22Rv1 (cell line): ENCODE results near the gene PNPLA6.

Experiments
- H3K27ac ChIP-seq: fragments of 450-650 bp; 2 replicates; pipeline ENCODE4 v1.5.1; 2017
- ZFX ChIP-seq: fragments of 450-650 bp; IDR thresholded peaks from 2 replicates; pipeline ENCODE4 v1.6.1; 2017; ENCODE audit warnings: antibody characterized with exemption, borderline replicate concordance
- TF ChIP-seq, protein P1 (sequence below): fragments of 450-650 bp; IDR thresholded peaks from 2 replicates; pipeline ENCODE4 v1.5.1; 2017; ENCODE audit warnings: mild to moderate bottlenecking

The PNPLA6 gene

DNA sequence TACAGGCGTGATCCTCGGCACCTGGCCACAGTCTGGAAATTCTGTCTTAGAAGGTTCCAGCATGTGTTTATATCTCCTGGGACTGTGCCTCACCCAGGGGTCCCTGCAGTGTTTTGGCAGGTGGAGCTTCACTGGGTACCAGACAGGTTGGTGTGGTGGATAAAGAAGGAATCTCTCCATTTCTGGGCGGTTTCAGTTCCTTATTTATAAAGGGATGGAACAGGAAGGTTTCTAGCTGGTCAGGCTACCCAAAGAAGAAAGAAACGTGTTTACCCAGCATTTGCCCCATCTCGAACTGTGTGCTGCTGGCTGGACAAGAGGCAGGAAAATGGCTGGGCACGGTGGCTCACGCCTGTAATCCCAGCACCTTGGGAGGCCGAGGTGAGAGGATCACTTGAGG, 9.8 kb downstream of the PNPLA6 start:
- no peak overlapping the region for H3K27ac ChIP-seq
- TF ChIP-seq, protein P1, sequence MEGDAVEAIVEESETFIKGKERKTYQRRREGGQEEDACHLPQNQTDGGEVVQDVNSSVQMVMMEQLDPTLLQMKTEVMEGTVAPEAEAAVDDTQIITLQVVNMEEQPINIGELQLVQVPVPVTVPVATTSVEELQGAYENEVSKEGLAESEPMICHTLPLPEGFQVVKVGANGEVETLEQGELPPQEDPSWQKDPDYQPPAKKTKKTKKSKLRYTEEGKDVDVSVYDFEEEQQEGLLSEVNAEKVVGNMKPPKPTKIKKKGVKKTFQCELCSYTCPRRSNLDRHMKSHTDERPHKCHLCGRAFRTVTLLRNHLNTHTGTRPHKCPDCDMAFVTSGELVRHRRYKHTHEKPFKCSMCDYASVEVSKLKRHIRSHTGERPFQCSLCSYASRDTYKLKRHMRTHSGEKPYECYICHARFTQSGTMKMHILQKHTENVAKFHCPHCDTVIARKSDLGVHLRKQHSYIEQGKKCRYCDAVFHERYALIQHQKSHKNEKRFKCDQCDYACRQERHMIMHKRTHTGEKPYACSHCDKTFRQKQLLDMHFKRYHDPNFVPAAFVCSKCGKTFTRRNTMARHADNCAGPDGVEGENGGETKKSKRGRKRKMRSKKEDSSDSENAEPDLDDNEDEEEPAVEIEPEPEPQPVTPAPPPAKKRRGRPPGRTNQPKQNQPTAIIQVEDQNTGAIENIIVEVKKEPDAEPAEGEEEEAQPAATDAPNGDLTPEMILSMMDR, result no peak
- TF ChIP-seq ZFX, result no peak

DNA sequence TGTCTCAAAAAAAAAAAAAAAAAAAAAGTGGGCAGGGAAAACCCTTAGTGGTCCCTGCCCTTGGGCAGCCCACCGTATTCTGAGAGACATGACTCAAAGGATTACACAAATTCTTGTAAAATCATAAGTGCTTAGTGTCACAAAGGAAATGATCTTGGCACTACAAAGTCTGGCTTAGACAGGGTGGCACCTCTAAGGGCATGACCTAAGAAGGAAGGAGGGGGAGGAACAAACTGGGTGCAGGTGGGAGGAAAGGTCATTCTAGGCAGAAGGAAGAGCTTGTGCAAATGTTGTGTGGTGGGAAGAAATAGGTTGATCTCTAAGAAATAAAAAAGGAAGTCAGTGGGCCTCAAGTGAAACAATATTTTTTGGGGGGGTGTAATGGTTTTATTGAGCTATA, 10.4 kb downstream of the PNPLA6 start:
- no peak for TF ChIP-seq ZFX
- TF ChIP-seq, protein P1, result no peak
- no peak overlapping the region for H3K27ac ChIP-seq

DNA sequence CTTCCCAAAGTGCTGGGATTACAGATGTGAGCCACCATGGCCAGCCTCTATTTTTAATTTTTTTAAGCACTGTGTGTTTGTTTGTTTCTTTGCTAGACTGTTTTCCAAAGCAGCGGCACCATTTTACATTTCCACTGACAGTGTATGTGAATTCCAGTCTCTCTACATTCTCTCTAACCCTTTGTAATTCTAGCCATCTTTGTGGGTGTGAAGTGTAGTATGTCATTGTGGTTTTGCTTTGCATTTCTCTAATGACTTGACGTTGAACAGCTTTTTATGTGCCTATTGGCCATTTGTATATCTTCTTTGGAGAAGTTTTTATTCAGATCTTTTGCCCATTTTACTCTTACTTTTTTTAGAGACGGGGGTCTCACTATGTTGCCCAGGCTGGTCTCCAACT, 11.6 kb downstream of the PNPLA6 start:
- TF ChIP-seq ZFX, result no peak
- TF ChIP-seq, protein P1, result no peak
- no peak overlapping the region for H3K27ac ChIP-seq

DNA sequence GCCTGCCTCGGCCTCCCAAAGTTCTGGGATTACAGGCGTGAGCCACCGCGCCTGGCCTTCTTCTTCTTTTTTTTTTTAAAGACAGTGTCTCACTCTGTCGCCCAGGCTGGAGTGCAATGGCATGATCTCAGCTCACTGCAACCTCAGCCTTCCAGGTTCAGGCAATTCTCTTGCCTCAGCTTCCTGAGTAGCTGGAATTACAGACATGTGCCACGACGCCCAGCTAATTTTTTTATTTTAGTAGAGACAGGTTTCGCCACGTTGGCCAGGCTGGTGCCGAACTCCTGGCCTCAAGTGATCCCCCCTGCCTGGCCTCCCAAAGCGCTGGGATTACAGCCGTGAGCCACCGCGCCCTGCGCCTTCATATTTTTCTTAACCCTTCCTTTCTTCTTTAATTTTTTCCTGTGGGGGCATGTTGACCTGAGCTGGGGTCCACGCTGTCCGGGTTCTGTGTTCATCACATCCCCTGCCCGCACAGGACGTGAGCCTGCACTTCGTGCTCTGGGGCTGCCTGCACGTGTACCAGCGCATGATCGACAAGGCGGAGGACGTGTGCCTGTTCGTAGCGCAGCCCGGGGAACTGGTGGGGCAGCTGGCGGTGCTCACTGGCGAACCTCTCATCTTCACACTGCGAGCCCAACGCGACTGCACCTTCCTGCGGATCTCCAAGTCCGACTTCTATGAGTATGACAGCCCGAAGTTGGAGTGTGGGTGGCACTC, 14.1 kb downstream of the PNPLA6 start:
- TF ChIP-seq ZFX, result no peak
- TF ChIP-seq, protein P1, result no peak
- H3K27ac ChIP-seq, result no peak overlapping the region

DNA sequence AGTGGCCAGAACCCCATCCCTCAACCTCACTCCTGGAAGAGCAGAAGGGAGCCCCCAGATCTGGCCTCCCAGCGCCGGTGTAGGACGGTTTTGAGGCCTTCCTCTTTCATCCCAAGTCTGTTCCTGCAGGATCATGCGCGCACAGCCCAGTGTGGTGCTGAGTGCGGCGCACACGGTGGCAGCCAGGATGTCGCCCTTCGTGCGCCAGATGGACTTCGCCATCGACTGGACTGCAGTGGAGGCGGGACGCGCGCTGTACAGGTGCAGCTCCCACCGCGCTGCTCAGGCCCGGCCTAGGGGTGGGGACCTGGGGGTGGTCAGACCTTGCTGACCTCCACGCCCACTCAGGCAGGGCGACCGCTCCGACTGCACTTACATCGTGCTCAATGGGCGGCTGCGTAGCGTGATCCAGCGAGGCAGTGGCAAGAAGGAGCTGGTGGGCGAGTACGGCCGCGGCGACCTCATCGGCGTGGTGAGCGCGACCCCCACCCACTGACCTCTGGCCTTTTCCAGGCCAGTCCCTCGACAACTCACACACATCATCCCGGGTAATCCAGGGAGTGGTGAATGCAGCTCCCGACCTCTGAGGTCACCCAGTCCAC, 14.8 kb downstream of the PNPLA6 start:
- TF ChIP-seq, protein P1, result no peak
- no peak for TF ChIP-seq ZFX
- no peak overlapping the region for H3K27ac ChIP-seq

DNA sequence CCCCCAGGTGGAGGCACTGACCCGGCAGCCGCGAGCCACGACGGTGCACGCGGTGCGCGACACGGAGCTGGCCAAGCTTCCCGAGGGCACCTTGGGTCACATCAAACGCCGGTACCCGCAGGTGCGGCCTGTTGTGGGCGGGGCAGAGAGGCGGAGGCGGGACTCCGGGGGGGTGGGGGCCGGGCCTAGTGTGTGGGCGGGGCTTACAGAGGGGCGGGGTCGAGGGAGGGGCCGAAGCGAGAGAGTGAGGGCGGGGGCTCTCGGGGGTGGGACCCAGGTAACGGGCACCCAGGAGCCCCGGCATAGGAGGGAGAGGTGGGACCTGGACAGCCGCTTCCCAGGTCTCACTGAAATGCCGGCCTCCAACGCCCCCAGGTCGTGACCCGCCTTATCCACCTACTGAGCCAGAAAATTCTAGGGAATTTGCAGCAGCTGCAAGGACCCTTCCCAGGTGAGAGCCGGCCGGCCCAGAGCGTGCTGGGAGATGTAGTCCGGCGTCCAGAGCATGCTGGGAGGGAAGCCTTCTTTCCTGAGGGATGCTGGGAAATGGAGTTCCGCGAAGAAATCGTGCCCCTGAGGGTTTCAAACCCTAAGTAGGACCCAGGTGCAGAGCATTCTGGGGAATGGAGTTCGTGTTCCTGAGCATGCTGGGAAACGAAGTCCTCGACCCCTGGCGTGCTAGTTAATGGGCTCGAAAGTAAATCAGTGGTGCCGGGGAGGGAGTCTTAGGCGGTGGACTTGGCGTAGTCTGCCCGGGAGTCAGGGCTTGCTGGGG, 15.7 kb downstream of the PNPLA6 start:
- TF ChIP-seq ZFX, result no peak
- TF ChIP-seq, protein P1, result no peak
- H3K27ac ChIP-seq, result no peak overlapping the region

DNA sequence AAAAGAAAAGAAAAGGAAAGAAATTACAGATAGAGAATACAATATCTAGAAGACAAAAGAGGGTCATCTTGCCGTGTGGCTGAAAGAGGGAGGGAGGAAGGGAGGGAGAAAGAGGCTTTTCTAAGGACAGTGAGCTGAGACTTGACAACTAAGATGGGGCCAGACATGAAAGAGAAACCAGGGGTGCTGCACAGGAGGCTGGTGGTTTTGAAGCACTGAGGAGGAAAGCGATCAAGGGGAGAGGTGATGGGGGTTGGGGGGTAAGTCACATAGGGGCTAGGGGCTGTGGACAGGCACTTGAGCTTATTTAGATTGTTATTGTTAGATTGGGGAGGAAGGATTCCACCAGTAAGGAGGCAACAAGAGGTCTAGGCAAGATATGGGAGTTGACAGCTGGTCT, 17.3 kb downstream of the PNPLA6 start:
- no peak overlapping the region for H3K27ac ChIP-seq
- TF ChIP-seq ZFX, result no peak
- TF ChIP-seq, protein P1, result no peak
